HUES48 (cell line): ENCODE measurements around the gene GRID1.

ENCODE experiments used
- H3K27ac ChIP-seq: one replicate; pipeline ENCODE4 v1.7.0; 2013; ENCODE audit warnings: low read depth, low read length, inconsistent platforms
- H3K27me3 ChIP-seq: 2 replicates; pipeline ENCODE4 v1.6.1; 2013; ENCODE audit warnings: mild to moderate bottlenecking, low read length; ENCODE audit not compliant: control insufficient read depth, insufficient read depth
- H3K36me3 ChIP-seq: 2 replicates; pipeline ENCODE4 v1.6.1; 2013; ENCODE audit warnings: low read length; ENCODE audit not compliant: control insufficient read depth, insufficient read depth
- H3K4me1 ChIP-seq: 2 replicates; pipeline ENCODE4 v1.6.1; 2013; ENCODE audit warnings: mild to moderate bottlenecking, low read length; ENCODE audit not compliant: control insufficient read depth, insufficient read depth
- H3K4me3 ChIP-seq: 2 replicates; pipeline ENCODE4 v1.5.1; 2013; ENCODE audit warnings: mild to moderate bottlenecking, low read depth, low read length
- H3K9ac ChIP-seq: 2 replicates; pipeline ENCODE4 v1.6.1; 2013; ENCODE audit warnings: mild to moderate bottlenecking, low read depth, low read length, moderate library complexity
- H3K9me3 ChIP-seq: 2 replicates; pipeline ENCODE4 v1.6.1; 2013; ENCODE audit warnings: low read length; ENCODE audit not compliant: control insufficient read depth, insufficient read depth

Gene GRID1

GRCh38 chr10:86190291-86190690 is 176.3 kb downstream of the GRID1 start:
- H3K27ac ChIP-seq, result no peak overlapping the region
- H3K27me3 ChIP-seq, result no peaks in the 10 kb centered on the region
- no peak overlapping the region for H3K9ac ChIP-seq
- no peaks in the 10 kb centered on the region for H3K36me3 ChIP-seq
- H3K4me3 ChIP-seq, result no peak overlapping the region
- H3K4me1 ChIP-seq, result no peaks in the 10 kb centered on the region
- H3K9me3 ChIP-seq, result no peaks in the 10 kb centered on the region

GRCh38 chr10:86189891-86190290 is 176.7 kb downstream of the GRID1 start:
- no peaks in the 10 kb centered on the region for H3K36me3 ChIP-seq
- no peak overlapping the region for H3K27ac ChIP-seq
- H3K9me3 ChIP-seq, result no peaks in the 10 kb centered on the region
- no peaks in the 10 kb centered on the region for H3K27me3 ChIP-seq
- H3K9ac ChIP-seq, result no peak overlapping the region
- H3K4me3 ChIP-seq, result no peak overlapping the region
- H3K4me1 ChIP-seq, result no peaks in the 10 kb centered on the region

DNA sequence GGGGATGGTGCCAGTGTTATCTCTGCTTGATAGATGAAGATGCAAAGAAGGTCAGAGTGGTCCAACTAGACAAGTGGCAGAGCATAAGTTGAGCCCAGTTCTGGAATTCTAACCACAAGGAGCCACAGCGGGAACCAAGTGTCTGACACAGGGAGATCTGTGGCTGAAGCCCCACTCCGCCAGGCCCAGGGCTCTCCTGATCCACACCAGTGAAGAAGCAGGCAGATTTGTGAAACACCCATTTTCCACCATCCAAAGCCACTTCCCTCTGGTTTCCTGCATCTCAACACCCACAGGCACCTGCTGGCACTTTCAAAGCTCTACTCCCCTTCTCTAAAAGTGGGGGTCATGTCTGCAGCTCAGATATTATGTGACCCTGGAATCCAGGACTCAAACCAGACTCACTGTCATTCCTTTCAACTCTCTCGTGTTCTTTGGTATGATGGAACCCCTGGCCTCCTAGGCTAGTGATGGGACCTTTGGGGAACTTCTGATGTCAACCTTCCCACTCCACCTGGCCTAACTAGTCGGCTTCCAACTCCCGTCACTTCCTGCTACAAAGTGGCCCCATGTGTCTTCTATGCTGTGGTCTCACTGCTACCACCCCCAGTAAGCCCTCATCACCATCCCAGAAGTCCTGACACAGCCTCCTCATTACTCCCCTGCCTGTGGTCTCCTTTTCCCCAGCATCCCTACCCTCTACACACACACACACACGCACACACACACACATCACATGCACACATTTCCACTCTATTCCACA is 177.6 kb downstream of the GRID1 start:
- H3K36me3 ChIP-seq, result no peaks in the 10 kb centered on the region
- no peaks in the 10 kb centered on the region for H3K4me1 ChIP-seq
- no peak overlapping the region for H3K9ac ChIP-seq
- no peaks in the 10 kb centered on the region for H3K9me3 ChIP-seq
- H3K27me3 ChIP-seq, result no peaks in the 10 kb centered on the region
- no peak overlapping the region for H3K27ac ChIP-seq
- H3K4me3 ChIP-seq, result no peak overlapping the region

- Histone ChIP-seq H3K4me3 (no peak overlapping the region), H3K27ac (no peak overlapping the region), H3K27me3 (no peaks in the 10 kb centered on the region), H3K9ac (no peak overlapping the region), H3K9me3 (no peaks in the 10 kb centered on the region), H3K36me3 (no peaks in the 10 kb centered on the region), H3K4me1 (no peaks in the 10 kb centered on the region)
These were observed 178.3 kb downstream of the GRID1 start for GRCh38 chr10:86188326-86188725.

DNA sequence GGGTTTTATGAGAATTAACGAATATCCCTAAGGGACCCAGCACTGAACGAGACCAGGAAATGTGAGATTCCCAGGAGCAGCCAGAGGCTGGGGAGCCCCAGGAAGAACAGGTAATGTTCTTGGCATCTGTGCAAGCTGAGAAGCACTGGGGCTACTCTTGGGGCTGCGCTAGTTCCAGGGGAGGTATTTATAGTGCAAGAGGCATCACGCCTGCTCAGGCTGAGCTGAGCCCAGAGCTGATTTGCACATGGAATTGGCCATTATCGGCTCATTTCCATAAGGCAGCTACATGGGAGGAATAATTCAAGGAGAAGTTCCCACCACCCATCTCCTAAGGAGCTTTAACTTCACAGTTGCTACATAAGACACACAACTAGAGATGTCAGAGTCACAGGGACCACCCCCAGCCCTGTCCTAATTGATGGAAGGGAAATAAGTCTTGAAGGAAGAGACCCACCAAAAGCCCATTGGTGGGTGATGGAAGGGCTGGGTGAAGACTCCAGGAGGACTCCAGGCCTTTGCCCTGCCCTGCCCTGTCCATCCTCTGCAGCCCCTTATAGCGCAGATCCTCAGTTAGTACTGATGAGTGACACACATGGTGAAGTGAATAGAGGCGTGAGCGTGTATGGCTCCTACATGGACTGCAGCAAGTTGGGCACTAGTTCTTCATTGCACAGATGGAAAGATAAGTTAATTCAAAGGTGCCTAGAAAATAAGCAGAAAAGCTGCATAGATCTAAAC is 178.9 kb downstream of the GRID1 start:
- H3K36me3 ChIP-seq, result no peaks in the 10 kb centered on the region
- H3K4me3 ChIP-seq, result no peak overlapping the region
- no peaks in the 10 kb centered on the region for H3K27me3 ChIP-seq
- no peak overlapping the region for H3K9ac ChIP-seq
- no peaks in the 10 kb centered on the region for H3K9me3 ChIP-seq
- H3K4me1 ChIP-seq, result no peaks in the 10 kb centered on the region
- no peak overlapping the region for H3K27ac ChIP-seq

DNA sequence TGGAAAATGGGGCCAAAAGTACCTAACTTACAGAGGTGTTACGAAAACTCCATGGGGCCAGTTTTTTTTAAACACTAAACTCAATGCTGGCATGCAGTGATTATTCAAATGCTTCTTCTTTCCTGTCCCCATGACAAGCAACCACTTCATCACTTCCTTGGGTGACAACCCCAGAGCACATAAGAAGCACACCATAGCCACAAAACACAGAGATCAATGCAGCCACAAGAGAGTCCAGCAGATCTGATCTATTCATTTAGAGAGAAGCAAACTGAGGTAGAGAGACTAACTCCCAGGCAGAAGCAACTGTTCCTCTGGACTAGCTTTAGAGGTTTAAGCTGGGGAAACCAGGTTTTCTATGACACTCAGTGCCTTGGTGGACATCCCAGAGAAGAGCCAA is 180.0 kb downstream of the GRID1 start:
- Histone ChIP-seq H3K4me3 (no peak overlapping the region), H3K9me3 (no peaks in the 10 kb centered on the region), H3K9ac (no peak overlapping the region), H3K36me3 (no peaks in the 10 kb centered on the region), H3K27ac (no peak overlapping the region), H3K4me1 (no peaks in the 10 kb centered on the region), H3K27me3 (no peaks in the 10 kb centered on the region)

GRCh38 chr10:86182595-86182994 is 184.0 kb downstream of the GRID1 start:
- no peaks in the 10 kb centered on the region for H3K9me3 ChIP-seq
- H3K4me3 ChIP-seq, result no peak overlapping the region
- no peaks in the 10 kb centered on the region for H3K36me3 ChIP-seq
- no peak overlapping the region for H3K27ac ChIP-seq
- no peaks in the 10 kb centered on the region for H3K4me1 ChIP-seq
- no peak overlapping the region for H3K9ac ChIP-seq
- no peaks in the 10 kb centered on the region for H3K27me3 ChIP-seq

DNA sequence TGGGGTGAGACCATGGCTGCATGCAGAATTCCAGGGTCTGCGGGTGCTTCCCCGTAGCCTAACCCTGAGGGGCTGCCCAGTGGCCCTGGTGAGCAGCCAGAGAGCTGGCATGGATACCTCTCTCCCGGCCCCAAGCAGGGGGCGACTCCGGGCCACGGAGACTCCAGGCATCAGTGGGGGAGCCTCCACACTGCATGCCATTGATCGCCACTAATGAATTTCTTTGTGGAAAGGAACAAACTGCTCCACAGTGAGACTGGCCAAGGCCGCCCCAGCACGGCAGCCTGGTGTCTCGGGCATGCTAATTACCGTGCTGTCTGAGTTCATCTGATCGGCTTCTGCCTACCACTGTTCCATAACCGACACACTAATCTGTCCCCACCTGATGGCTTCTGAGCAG is 184.4 kb downstream of the GRID1 start:
- no peaks in the 10 kb centered on the region for H3K36me3 ChIP-seq
- no peak overlapping the region for H3K4me3 ChIP-seq
- H3K4me1 ChIP-seq, result no peaks in the 10 kb centered on the region
- H3K9me3 ChIP-seq, result no peaks in the 10 kb centered on the region
- H3K9ac ChIP-seq, result no peak overlapping the region
- no peak overlapping the region for H3K27ac ChIP-seq
- H3K27me3 ChIP-seq, result no peaks in the 10 kb centered on the region

- Histone ChIP-seq H3K36me3 (no peaks in the 10 kb centered on the region), H3K9me3 (no peaks in the 10 kb centered on the region)
These were observed 185.7 kb downstream of the GRID1 start for GRCh38 chr10:86180861-86181260.

GRCh38 chr10:86179961-86180360 is 186.6 kb downstream of the GRID1 start:
- no peak overlapping the region for H3K4me3 ChIP-seq
- no peaks in the 10 kb centered on the region for H3K27me3 ChIP-seq
- no peaks in the 10 kb centered on the region for H3K36me3 ChIP-seq
- H3K4me1 ChIP-seq, result no peaks in the 10 kb centered on the region
- H3K9ac ChIP-seq, result no peak overlapping the region
- H3K9me3 ChIP-seq, result no peaks in the 10 kb centered on the region
- H3K27ac ChIP-seq, result no peak overlapping the region

More at GRCh38 chr10:86180861-86181260, 185.7 kb downstream of the GRID1 start:
- H3K9ac ChIP-seq, result no peak overlapping the region
- H3K27ac ChIP-seq, result no peak overlapping the region
- H3K27me3 ChIP-seq, result no peaks in the 10 kb centered on the region
- no peaks in the 10 kb centered on the region for H3K4me1 ChIP-seq
- H3K4me3 ChIP-seq, result no peak overlapping the region

GRCh38 chr10:86179153-86179524 is 187.5 kb downstream of the GRID1 start:
- no peaks in the 10 kb centered on the region for H3K9me3 ChIP-seq
- H3K36me3 ChIP-seq, result no peaks in the 10 kb centered on the region
- H3K27me3 ChIP-seq, result no peaks in the 10 kb centered on the region
- no peak overlapping the region for H3K4me3 ChIP-seq
- no peak overlapping the region for H3K9ac ChIP-seq
- H3K4me1 ChIP-seq, result no peaks in the 10 kb centered on the region
- H3K27ac ChIP-seq, result no peak overlapping the region
